Esophagus muscularis mucosa (tissue), 4 donors: ENCODE results near the gene HTR2B.

Experiments used
- CTCF ChIP-seq, 3 experiments: fragments of 200-600 bp in 2 of 3; fragments of 450-650 bp in 1 of 3; sonication (generic) in 2 of 3; IDR thresholded peaks; one replicate each; pipeline ENCODE4 v1.5.1; 2017 to 2019; ENCODE audit warnings: antibody characterized with exemption in 3 of 3, mild to moderate bottlenecking in 2 of 3, moderate library complexity in 1 of 3
- EP300 ChIP-seq: sonication (generic); formaldehyde crosslinking; IDR thresholded peaks from one replicate; pipeline ENCODE4 v1.6.1; 2017; ENCODE audit warnings: antibody characterized with exemption
- POLR2A ChIP-seq: fragments of 450-650 bp; IDR thresholded peaks from one replicate; pipeline ENCODE4 v1.6.1; 2017; ENCODE audit warnings: antibody characterized with exemption, moderate library complexity, mild to moderate bottlenecking, low read depth

- TF ChIP-seq CTCF (IDR thresholded peaks at IDR 0.05) (no peak), POLR2A (no peak), EP300 (no peak)
These were observed 30.0 kb downstream of the HTR2B start for GRCh38 chr2:231094736-231095346.
